NCI-H146 treated with DMSO at 0.1 percent for 48 hours (cell line): Measurements from ENCODE around the gene FER.

ENCODE experiments used
- DNase-seq: peaks from one replicate; lab custom pipeline; 2025; ENCODE audit not compliant: unreplicated experiment; lab: John Stamatoyannopoulos, UW

The FER gene

GRCh38 chr5:109100971-109101370 lies 353.3 kb downstream of the FER start:
- DNase-seq = no peak

DNA sequence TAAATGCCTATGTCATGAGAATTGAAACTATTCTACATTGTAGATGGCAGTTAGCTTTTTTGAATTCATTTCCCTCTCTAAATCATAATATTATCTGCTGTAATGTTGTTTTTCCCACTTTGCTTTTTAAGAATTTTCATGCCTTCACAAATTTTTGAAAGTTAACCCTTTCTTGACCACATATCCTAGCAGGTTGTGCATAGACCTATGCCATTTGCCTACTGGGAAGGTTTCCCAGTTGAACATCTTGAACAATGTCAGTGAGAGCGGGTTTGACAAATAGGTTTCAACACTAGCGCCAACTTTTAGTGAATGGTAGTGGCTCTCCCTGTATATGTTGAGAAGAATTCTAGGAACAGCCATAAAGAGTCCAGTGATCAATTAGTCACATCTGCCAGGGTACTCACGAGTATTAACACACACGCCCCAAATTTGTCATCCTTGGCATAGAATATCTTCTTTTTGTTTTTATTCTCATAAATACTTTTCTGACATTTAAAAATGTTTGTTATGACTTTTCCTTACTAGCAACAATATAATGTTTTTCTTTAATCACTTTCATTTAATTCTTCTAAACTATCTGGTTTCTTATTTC lies 354.5 kb downstream of the FER start:
- DNase-seq = no peak

DNA sequence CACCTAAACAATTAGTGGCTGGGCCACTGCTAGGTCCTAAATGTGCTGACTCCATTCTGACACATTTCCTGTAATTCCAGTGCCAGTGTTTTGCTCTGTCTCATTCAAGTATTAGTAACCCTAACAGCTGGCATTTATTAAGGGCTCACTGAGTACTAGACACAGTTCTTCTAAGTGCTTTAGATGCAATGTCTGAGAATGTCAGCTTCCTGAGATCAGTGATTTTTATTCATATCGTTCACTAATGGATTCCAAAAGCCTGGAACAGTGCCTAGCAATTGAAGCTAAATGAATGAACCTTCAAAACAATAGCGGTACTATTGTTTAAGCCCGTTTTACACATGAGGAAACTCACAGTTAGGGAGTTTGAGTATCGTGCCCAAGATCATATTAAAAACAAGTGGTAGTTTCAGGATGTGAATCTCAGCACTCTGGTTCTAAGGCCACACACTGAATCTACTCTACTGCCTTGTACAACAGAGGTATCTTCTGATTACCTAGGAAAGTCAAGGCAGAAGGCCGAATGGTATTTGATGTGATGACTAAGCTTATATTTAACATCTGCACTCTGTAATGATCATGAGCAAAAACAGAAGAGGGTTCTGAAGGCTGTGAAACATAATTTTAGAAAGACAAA lies 358.1 kb downstream of the FER start:
- DNase-seq = no peak

DNA sequence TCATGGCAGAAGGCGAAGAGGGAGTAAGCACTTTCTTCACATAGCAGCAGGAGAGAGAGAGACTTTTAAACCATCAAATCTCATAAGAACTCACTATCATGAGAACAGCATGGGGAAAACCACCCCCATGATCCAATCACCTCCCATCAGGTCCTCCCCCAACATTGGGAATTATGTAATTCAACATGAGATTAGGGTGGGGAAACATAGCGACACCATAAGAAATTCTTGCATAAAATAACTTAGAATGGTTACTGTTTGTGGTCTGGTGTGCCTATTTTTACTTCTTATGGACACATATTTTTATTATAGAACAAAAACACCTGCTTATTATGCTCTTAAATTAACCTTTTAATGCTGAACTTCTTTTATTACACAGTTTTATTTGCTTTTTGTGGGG lies 364.0 kb downstream of the FER start:
- no peak for DNase-seq

DNA sequence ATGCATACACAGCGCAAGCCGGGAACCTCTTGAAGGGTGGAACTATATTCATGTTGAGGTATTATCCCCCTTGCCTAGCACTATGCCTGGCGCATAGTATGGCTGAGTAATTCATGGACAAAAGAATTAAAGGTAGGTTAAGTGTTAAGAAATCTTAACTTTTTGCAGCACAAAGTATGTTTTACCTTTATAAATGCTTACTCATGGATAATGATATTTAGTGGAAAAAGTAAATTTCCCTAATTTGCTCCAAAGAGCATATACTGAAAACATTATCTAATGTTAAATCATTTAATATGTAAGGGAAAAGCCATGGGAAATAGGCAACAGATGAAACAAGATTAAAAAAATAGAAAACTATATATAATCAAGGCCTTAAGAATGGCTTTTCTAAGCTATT lies 365.9 kb downstream of the FER start:
- DNase-seq = no peak

DNA sequence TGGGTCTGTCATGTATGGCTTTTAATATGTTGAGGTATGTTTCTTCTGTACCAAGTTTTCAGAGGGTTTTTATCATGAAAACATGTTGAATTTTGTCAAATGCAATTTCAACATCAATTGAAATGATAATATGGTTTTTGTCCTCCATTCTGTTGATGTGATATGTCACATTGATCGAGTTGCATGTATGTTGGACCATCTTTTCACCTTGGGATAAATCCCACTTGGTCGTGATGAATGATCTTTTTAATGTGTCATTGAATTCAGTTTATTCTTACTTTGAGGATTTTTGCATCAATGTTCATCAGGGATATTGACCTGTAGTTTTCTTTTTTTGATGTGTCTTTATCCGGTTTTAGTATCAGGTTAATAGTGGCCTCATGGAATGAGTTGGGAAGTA lies 373.5 kb downstream of the FER start:
- no peak for DNase-seq

DNA sequence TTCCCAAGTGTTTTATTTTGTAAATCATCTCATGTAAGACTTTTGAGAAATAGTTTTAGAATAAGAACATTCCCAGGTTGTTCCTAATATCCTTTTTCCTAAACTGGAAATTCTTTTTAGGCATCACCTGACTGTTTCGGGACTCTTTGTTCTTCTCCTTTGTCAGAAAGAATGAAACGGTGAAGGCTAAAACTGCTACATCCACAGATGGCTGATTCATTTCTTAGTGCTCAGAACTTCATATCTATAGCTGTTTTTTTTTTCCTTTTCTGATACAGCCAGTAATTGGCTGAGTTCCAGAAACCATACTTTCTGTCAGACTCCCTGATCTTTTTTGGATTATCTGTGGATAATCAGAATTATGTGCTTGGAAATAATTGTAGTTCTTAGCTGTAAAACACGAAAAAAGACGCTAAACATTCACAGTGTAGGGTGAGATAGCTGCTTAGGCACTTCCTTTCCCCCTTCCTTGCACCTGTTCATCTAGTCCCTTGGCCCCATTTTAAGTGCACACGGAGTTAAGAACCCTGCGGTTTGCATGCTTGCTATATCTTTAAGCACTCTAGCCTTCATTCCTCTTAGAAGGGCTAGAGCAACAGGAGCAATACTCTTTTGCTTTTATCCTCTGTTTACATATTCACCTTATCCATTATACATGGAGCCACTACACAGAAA lies 378.2 kb downstream of the FER start:
- DNase-seq = no peak

GRCh38 chr5:109126481-109126880 lies 378.8 kb downstream of the FER start:
- DNase-seq = no peak

DNA sequence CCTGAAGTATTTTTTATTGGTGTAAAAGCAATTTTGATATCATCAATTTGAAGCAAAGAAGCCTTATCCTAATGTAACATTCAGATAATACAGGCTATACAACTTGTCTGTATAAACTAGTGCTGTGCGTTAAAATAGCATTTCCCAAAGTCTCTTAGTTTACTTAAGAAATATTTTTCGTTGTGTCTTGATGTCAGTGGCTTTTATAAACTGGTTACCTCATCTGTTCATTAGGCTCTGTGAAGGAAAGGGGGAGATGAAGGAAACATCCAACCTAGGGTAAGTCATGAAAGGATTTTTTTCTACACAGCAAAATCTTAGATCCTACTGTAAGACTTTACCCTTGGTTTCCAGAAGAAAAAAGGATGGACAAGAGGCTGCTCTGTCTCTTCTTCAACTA lies 389.2 kb downstream of the FER start:
- no peak for DNase-seq

DNA sequence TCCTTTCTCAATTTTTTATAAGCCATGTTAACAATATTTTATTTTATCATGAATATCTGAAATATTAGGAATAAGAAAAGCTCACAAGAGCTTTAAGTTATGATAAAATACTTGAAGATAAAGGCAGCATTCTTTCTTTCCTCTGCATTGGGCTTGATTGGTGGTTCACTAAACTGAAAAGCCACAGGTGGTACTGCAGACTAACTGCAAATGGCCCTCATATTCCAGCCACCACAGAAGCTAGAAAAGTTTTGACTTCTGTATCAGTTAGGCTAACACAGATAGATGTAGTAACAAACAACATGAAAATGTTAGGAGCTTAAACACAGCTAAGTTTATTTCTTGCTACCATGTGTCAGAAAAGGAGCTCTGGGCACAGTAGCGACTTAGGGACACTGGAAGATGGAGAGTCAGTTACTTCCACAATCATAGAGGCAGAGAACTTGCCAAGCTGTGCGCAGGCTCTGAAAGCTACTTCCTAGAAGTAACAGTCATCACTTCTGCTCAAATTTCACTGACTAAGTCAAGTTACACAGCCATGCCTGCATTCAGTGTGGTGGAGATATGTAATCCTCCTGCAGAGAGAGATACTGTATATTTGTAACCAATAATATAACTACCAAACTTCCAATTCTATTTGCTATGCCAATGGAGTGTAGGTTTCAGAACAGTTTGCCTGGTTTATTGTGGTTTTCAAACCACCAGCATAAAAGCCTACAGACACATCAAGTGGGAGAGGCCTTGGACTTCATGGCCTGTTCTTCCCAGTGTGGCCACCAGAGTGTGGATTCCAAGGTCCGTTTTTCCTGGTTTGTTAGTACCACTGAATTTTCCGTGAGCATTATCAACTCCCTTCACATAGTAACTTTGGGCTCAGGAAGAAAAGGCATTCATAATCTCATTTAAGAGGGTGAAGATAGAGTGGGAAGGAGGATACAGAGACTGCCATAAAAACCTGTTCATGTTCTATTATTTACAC lies 393.8 kb downstream of the FER start:
- DNase-seq = no peak

GRCh38 chr5:109143031-109143430 lies 395.3 kb downstream of the FER start:
- no peak for DNase-seq

GRCh38 chr5:109145139-109145538 lies 397.4 kb downstream of the FER start:
- no peak for DNase-seq

DNA sequence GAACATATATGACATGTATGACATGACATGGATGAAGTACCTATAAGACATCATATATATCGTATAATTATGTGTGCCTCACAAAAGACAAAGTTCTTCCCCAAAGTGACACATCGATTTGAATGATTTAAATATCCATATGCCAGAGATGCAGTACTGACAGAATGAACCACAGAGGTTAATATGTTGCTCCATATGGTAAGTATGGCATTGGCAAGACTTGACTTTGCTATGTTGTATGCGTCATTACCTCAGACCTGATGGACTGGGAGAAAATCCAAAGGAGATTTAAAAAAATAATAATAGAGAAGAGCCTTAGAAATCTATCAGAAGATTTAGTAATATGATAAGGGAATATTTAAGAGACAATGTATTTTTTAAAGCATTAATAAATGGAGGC lies 398.9 kb downstream of the FER start:
- no peak for DNase-seq

DNA sequence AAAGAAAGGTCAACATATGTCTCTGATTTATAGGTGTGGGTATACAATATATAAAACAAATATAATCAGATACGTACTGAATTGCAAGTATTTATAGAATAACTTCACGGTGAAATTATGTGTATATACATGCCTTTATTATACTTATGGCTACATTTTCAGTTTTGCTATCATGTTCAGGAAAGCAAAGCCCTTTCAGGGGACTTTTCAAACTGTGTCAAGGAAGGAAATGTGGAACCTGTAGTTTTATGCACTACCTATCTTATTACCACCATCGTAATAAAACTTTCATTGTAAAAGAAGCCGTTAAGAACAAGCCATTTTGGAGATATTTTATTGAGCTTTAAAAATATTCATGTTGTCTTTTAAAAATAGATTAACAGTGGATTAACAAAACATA lies 404.9 kb downstream of the FER start:
- no peak for DNase-seq

DNA sequence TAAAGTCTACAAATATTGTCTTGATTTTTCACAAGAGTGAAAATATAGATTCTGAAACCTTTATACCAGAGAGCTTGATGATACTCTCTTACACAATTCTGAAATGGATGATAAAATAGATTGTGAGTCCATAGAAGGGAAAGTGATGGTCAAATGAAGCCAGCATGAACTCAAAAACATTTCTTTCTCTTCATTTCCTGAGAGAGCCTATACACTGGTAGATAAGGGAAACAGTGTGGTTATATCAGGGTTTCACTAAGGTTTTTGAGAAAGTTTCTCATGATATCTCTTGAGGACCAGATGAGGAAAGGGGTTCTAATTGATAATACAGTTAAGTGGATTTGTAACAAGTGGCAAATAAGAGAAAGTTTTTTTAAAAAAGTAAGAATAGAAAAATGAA lies 407.9 kb downstream of the FER start:
- DNase-seq = no peak

GRCh38 chr5:109156885-109157284 lies 409.2 kb downstream of the FER start:
- no peak for DNase-seq

DNA sequence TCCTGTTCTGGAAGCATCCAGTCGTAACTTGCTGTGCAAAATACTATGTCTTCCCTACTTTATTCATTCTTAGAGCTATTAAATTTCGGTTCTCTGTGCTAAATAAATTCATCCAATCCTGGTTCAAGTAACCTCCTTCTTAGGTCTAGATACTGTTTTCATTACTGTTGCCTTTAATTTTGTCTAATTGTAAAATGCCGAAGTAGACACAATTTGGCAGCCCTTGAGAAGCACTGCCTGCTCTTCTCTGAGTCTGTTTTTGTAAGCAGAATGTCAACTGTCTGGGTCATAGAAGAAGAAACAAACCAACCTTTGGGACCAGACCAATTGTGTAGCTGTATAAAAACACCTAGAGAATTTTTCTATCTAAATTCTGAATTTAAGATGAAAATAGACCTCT lies 412.8 kb downstream of the FER start:
- no peak for DNase-seq

DNA sequence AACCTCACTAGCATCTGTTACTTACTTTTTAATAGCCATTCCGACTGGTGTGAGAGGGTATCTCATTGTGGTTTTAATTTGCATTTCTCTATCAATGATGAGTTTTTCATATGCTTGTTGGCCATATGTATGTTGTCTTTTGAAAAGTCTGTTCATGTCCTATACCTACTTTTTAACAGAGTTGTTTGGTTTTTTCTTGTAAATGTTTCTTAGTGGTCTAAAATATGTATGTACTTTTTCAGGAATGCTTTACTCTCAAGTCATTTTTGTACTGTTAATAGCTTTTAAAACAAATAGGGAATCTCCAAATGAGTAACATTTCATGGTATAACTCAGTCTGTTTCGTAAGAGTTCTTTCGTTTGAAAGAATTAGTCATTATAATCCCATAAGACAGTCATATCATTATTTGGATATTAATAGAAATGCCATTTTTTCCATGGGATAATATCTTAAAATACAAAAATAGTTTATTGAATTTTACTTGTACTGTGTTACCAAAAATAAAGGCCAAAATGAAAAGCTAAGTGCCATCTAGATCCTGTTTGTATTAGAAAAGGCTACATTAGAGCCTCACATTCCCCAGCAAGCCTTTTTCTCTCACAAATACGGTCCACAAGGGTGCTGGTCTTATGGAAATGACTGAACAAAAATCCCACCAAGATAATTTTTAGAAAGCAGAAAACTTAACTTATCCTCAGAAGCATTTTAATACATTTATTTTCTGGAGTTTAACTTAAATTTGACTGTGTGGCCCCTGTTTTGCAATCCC lies 414.4 kb downstream of the FER start:
- DNase-seq = no peak

DNA sequence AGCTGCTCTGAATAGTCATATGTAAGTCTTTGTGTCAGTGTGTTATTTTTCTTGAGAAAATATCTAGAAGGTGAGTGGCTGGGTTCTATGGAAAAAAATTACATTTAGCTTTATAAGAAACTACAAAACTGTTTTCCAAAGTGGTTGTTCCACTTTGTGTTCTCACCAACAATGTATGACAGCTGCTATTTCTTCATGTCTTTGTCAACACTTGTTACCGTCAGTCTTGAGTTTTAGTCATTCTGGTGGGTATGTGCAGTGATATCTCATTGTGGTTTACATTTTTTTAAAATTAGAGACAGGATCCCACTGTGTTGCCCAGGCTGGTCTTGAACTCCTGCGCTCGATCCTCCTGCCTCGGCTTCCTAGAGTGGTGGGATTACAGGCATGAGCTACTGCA lies 415.6 kb downstream of the FER start:
- DNase-seq = no peak

DNA sequence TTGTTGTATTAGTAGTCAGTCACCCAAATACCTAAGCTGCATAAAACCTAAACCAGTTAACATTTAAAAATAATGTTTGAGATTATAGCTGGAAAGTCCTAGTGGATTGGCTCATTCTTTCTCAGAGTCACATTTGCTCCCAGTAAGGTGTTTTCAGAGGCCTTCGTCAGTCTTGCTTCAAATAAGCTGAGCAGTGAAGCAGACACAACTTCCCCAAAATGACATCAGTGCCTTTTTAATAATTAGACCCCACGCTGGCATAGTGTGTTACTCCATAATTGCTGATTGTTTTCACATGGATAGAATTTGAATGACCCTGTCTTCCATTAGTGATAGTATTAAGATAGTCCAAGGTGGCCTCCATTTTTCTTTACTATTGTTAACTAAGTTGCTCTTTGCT lies 416.3 kb downstream of the FER start:
- no peak for DNase-seq

GRCh38 chr5:109167586-109167985 lies 419.9 kb downstream of the FER start:
- no peak for DNase-seq
